HepG2 (cell line): ENCODE results near the gene MTSS2.
A peak's percentile ranks its signal among the peaks of the same experiment; 100 is the strongest.

Experiments used
- NFE2L1 ChIP-seq: sonication (generic); formaldehyde crosslinking; IDR thresholded peaks from 2 replicates; pipeline ENCODE4 v1.4.0; 2020; ENCODE audit warnings: missing genetic modification reagents, mild to moderate bottlenecking, borderline replicate concordance
- PHF21A ChIP-seq: sonication (generic); formaldehyde crosslinking; IDR thresholded peaks from 2 replicates; pipeline ENCODE4 v1.5.0; 2020; ENCODE audit warnings: mild to moderate bottlenecking, missing genetic modification reagents
- POLR2AphosphoS5 ChIP-seq: IDR thresholded peaks from 2 replicates; pipeline ENCODE4 v1.6.1; 2012; ENCODE audit warnings: low read depth, low read length
- TF ChIP-seq, protein P1 (sequence below): sonication (generic); formaldehyde crosslinking; IDR thresholded peaks from 2 replicates; pipeline ENCODE4 v1.4.0; 2020; ENCODE audit warnings: missing genetic modification reagents
- TF ChIP-seq, protein P2 (sequence below): sonication (generic); formaldehyde crosslinking; IDR thresholded peaks from 2 replicates; pipeline ENCODE4 v1.5.0; 2020; ENCODE audit warnings: mild to moderate bottlenecking, missing genetic modification reagents, moderate library complexity

DNA sequence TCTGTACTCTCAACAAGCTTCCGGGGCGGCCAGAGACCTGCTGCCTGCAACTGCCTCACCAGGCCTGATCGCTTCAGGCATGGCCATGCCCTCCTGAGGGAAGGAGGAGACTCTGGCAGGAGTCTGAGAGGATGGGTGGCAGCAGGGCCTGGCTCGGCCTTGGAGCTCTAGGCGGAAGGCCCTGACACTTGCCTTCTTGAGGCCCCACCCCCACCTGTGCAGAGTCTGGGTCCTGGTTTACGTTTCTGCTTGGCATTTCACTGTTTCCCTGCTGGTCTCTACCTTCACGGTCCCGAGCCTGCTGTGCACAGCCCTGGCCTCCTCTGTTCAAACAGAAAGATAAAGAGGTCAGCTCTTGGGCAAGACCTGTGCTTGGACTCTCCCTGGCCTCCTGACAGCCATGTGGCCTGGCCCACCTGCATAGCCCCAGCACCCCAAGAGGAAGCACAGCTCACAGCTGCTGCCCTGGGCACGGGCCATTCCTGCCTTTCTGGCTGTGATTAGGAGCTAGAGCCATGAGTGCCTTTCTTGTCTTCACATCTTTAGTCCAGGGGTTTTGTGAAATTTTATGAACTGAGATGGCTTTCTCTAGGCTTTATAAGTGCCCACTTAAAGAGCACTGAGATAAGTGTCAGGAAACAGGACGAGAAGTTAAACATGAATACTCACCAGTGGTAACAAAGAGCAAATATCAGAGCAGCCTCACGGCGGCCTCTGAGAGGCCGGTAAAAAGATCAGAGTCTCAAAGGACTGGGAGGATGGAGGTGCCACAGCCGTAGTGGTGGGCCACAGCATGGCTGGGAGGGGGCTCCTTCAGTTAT lies 25.6 kb upstream of the MTSS2 start:
- TF ChIP-seq NFE2L1 (CRISPR knock-in tag) (no peak), POLR2AphosphoS5 (peak; percentile 49; the same call in 1 of the 2 replicates), PHF21A (CRISPR knock-in tag) (peak; percentile 96)
- TF ChIP-seq, protein P1, sequence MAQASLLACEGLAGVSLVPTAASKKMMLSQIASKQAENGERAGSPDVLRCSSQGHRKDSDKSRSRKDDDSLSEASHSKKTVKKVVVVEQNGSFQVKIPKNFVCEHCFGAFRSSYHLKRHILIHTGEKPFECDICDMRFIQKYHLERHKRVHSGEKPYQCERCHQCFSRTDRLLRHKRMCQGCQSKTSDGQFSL: peak; percentile 32; the same call in 1 of the 2 replicates
- TF ChIP-seq, protein P2, sequence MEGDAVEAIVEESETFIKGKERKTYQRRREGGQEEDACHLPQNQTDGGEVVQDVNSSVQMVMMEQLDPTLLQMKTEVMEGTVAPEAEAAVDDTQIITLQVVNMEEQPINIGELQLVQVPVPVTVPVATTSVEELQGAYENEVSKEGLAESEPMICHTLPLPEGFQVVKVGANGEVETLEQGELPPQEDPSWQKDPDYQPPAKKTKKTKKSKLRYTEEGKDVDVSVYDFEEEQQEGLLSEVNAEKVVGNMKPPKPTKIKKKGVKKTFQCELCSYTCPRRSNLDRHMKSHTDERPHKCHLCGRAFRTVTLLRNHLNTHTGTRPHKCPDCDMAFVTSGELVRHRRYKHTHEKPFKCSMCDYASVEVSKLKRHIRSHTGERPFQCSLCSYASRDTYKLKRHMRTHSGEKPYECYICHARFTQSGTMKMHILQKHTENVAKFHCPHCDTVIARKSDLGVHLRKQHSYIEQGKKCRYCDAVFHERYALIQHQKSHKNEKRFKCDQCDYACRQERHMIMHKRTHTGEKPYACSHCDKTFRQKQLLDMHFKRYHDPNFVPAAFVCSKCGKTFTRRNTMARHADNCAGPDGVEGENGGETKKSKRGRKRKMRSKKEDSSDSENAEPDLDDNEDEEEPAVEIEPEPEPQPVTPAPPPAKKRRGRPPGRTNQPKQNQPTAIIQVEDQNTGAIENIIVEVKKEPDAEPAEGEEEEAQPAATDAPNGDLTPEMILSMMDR (CRISPR knock-in tag): no peak; the same call in 1 of the 2 replicates
